SJSA1 (cell line): Measurements from ENCODE around the gene MTCL1. TPM values are rescaled to one million over a fixed set of nuclear protein-coding genes. Genes with fewer than 3 reads are reported as not detected.

Experiments
- DNase-seq, 2 experiments: peaks; one replicate each; pipeline ENCODE4 v3.0.0-alpha.2; 2015 to 2020; ENCODE audit warnings: low spot score in 2 of 2, low read depth in 1 of 2
- H3K27ac ChIP-seq: fragments of 250-450 bp; sonication (Bioruptor Pico); 2 replicates; pipeline ENCODE4 v1.5.1; 2020; ENCODE audit warnings: mild to moderate bottlenecking, moderate library complexity
- H3K27me3 ChIP-seq: fragments of 250-450 bp; sonication (Bioruptor Pico); replicated peaks from 2 replicates; pipeline ENCODE4 v1.5.1; 2020; ENCODE audit warnings: mild to moderate bottlenecking, moderate library complexity
- H3K36me3 ChIP-seq: fragments of 250-450 bp; sonication (Bioruptor Pico); 2 replicates; pipeline ENCODE4 v1.5.1; 2020; ENCODE audit warnings: mild to moderate bottlenecking
- H3K4me1 ChIP-seq: fragments of 250-450 bp; sonication (Bioruptor Pico); replicated peaks from 2 replicates; pipeline ENCODE4 v1.6.1; 2021; ENCODE audit warnings: mild to moderate bottlenecking
- H3K4me3 ChIP-seq: fragments of 250-450 bp; sonication (Bioruptor Pico); 2 replicates; pipeline ENCODE4 v1.5.1; 2020; ENCODE audit warnings: mild to moderate bottlenecking
- H3K9me3 ChIP-seq: fragments of 250-450 bp; sonication (Bioruptor Pico); replicated peaks from 2 replicates; pipeline ENCODE4 v1.5.1; 2020; ENCODE audit warnings: mild to moderate bottlenecking
- total RNA-seq: library from RNA; depleted of rRNA; stranded (reverse); fragments of >200 nt; shearing (Covaris generic); gene quantifications from 2 replicates; pipeline ENCODE4 v1.2.3, GENCODE V29; 2014

Gene MTCL1
- total RNA-seq, 1 experiment from 2014 or later: 47.7 TPM

DNA sequence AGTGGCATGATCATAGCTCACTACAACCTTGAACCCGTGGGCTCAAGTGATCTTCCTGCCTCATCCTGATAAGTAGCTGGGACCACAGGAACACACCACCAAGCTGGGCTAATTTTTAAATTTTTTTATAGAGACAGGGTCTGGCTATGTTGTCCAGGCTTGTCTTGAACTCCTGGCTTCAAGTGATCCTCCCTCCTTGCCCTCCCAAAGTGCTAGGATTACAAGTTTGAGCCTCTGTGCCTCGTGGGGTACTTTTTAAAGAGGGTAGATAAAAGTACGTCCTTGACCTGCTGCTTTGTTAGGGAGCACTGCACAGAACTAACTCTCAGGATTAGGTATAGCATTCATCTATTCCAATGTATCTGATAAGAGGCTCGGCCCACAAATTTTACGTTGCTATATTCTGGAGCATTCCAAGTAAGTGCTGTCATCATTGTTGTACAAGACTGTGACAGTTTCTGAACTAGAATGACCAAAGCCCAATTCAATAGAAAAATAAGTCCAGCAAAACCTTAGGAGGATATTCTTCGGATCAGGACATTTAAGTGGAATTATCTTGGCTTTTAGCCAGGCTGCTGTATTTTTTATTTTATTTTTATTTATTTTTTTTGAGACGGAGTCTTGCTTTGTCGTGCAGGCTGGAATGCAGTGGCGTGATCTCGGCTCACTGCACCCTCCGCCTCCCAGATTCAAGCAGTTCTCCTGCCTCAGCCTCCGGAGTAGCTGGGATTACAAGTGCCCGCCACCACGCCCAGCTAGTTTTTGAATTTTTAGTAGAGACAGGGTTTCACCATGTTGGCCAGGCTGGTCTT is 4.1 kb downstream of the MTCL1 start:
- Histone ChIP-seq H3K27ac (peak overlapping the region; percentile 12; the same call in 1 of the 2 replicates), H3K9me3 (0 out of 2 replicates have a peak, but pooled peaks cover 2% of the 10 kb centered on the region), H3K4me1 (peaks cover 39% of the 10 kb centered on the region), H3K36me3 (peaks cover 51% of the 10 kb centered on the region), H3K27me3 (no peaks in the 10 kb centered on the region), H3K4me3 (no peak overlapping the region)
- peak in 1 of 2 experiments; percentile 16 for DNase-seq

DNA sequence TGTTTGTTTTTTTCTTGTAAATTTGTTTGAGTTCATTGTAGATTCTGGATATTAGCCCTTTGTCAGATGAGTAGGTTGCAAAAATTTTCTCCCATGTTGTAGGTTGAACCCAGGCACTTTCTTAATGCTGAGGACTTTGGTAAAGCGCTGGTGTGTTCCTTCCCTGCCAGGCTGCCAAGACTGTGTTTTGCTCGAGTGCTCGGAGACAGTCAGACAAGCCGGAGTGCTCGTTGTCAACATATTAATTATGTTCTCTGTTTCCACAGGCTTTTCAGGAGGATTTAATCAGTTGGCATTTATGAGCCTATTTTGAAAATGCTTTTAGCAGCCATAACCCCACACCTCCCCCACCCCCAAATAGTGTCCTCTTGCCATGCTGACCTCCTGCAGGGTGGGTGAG is 6.4 kb downstream of the MTCL1 start:
- H3K27ac ChIP-seq: no peak overlapping the region
- DNase-seq: peak in 1 of 2 experiments; percentile 11
- H3K4me3 ChIP-seq: no peak overlapping the region
- H3K27me3 ChIP-seq: no peaks in the 10 kb centered on the region
- H3K36me3 ChIP-seq: peaks cover 55% of the 10 kb centered on the region
- peaks cover 29% of the 10 kb centered on the region for H3K4me1 ChIP-seq
- 0 out of 2 replicates have a peak, but pooled peaks cover 2% of the 10 kb centered on the region for H3K9me3 ChIP-seq

DNA sequence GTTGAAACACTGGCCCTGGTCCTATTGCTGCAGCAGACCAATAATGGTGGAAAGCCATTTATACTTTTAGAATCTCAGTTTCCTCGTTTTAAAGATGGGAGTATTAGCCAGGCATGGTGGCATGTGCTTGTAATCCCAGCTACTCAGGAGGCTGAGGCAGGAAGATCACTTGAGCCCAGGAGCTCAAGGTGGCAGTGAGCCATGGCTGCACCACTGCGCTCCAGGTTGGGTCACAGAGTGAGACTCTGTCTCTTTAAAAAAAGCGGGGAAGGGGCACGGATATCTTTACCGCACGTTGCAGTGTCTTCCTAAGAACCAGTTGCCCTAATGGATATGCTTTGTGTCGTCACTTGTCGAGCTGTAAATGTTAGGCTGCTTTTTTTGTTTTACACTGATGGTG is 8.3 kb downstream of the MTCL1 start:
- no peak for DNase-seq

DNA sequence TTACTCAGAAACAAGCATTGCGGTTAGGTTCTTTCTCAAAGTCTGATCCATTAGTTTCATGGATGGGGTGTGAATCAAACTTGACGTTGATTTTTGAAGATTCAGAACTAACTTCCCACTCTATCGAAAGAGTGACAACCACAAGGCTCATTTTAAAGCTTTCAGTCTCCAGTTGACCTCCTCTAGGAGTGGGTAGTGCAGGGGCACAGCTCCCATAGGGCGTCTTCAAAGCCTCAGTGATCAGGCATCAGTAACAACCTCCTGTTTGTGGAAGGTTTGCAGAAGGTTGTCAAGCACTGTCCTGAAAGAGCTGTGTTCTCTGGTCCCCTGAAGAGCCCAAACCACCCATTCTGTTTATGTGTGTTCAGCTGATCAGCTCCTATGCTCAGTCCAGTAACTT is 10.2 kb downstream of the MTCL1 start:
- H3K4me3 ChIP-seq: no peak overlapping the region
- DNase-seq: peak in 1 of 2 experiments; percentile 1
- no peak overlapping the region for H3K27ac ChIP-seq
- peaks cover 47% of the 10 kb centered on the region for H3K36me3 ChIP-seq
- H3K9me3 ChIP-seq: no peaks in the 10 kb centered on the region
- H3K4me1 ChIP-seq: no peaks in the 10 kb centered on the region
- no peaks in the 10 kb centered on the region for H3K27me3 ChIP-seq

More for the DNA sequence above, 8.3 kb downstream of the MTCL1 start:
- Histone ChIP-seq H3K9me3 (no peaks in the 10 kb centered on the region), H3K4me1 (peaks cover 9% of the 10 kb centered on the region), H3K27me3 (no peaks in the 10 kb centered on the region), H3K36me3 (peaks cover 44% of the 10 kb centered on the region), H3K4me3 (no peak overlapping the region), H3K27ac (no peak overlapping the region)

DNA sequence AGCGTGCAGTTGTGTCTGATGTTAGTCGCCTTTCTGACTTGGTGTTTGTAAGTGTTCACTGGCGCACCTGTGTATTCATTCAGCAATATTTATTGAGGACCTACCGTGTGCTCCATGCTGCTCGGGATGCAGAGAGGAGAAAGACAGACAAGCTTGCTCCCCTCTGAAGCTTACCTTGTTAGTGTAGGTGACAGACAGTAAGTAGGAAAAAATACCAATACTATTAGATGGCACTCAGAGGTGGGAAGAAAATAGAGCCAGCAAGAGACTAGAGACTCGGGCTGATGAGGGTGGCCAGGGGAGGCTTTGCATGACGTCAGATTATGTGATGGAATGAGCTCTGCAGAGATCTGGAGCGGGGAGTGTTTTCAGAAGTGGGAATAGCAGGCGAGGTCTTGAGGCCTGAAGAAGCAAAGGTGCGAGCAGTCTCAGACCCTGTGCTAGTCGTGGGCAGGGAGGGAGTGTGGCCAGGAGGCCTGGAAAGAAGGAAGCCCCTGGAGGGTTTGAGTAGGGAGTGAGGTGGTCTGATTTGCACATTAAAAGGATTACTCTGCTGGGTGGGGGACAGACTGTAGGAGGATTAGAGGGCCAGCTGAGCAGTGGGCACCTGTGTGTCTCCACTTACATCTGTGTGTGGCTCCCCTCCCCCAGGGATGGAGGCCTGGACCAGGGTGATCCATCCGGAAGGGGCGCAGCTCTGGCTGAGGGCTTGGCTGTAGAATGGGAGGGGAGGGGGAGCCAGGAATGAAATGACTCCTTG is 11.8 kb downstream of the MTCL1 start:
- peaks cover 60% of the 10 kb centered on the region for H3K36me3 ChIP-seq
- DNase-seq: peak in 1 of 2 experiments; percentile 32

DNA sequence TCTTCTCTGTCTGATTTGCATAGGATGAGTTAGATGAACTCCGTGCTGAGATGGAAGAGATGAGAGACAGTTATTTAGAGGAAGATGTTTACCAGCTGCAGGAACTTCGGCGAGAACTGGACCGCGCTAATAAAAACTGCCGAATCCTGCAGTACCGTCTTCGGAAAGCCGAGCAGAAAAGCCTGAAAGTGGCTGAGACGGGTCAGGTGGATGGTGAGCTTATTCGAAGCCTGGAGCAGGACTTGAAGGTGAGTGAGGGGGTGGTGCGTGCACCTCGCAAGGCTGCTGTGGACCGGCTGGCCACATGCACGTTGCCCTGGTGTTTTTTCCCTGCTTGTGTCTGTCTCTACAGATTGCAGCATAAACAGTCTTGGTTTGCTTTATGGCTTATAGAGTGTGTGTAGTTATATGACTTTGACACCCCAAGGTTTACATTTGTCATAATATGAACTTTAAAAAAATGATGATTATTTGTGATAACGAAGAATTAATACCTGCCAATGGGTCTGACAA is 13.1 kb downstream of the MTCL1 start:
- Histone ChIP-seq H3K27ac (no peak overlapping the region), H3K27me3 (no peaks in the 10 kb centered on the region), H3K36me3 (peaks cover 70% of the 10 kb centered on the region), H3K9me3 (no peaks in the 10 kb centered on the region), H3K4me3 (no peak overlapping the region), H3K4me1 (peaks cover 10% of the 10 kb centered on the region)
- DNase-seq: no peak

More for the DNA sequence above, 11.8 kb downstream of the MTCL1 start:
- no peaks in the 10 kb centered on the region for H3K27me3 ChIP-seq
- H3K4me3 ChIP-seq: no peak overlapping the region
- no peak overlapping the region for H3K27ac ChIP-seq
- no peaks in the 10 kb centered on the region for H3K9me3 ChIP-seq
- peaks cover 10% of the 10 kb centered on the region for H3K4me1 ChIP-seq

DNA sequence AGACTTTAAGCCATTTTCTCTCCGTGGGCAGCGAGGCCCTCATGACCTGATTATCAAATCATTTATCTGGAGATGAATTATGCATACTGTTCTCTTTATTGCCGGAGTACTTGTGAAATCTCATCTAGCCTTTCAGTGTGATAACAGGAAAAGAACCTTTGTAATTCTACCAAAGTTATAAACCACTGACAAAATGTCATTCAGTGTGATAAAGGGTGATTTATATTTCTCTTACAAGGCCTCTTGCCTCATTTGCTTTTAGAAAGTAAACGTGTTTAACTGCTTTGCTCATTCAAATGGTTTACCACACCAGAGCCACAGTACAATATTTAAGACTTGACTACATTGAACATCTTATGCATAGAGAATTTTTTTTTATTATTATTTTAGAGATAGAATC is 13.8 kb downstream of the MTCL1 start:
- no peak overlapping the region for H3K4me3 ChIP-seq
- no peak overlapping the region for H3K27ac ChIP-seq
- H3K4me1 ChIP-seq: peaks cover 10% of the 10 kb centered on the region
- no peaks in the 10 kb centered on the region for H3K27me3 ChIP-seq
- peaks cover 72% of the 10 kb centered on the region for H3K36me3 ChIP-seq
- H3K9me3 ChIP-seq: no peaks in the 10 kb centered on the region
- DNase-seq: no peak

DNA sequence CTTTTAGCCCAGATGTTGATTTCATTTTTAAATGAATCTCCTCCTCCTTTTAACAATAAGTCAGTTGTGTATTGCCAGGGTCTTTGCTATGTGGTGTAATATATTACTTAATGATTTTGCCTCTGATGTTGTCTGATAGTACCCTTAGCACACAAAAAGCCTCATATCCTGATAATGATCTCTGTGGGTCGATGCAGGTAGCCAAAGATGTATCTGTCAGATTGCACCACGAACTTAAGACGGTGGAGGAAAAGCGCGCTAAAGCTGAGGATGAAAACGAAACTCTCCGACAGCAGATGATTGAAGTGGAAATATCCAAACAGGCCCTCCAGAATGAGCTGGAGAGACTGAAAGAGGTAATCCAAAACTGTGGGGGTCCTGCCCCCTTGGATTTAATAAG is 14.8 kb downstream of the MTCL1 start:
- H3K4me3 ChIP-seq: no peak overlapping the region
- no peaks in the 10 kb centered on the region for H3K9me3 ChIP-seq
- no peaks in the 10 kb centered on the region for H3K27me3 ChIP-seq
- peaks cover 10% of the 10 kb centered on the region for H3K4me1 ChIP-seq
- peaks cover 76% of the 10 kb centered on the region for H3K36me3 ChIP-seq
- no peak for DNase-seq
- H3K27ac ChIP-seq: no peak overlapping the region

DNA sequence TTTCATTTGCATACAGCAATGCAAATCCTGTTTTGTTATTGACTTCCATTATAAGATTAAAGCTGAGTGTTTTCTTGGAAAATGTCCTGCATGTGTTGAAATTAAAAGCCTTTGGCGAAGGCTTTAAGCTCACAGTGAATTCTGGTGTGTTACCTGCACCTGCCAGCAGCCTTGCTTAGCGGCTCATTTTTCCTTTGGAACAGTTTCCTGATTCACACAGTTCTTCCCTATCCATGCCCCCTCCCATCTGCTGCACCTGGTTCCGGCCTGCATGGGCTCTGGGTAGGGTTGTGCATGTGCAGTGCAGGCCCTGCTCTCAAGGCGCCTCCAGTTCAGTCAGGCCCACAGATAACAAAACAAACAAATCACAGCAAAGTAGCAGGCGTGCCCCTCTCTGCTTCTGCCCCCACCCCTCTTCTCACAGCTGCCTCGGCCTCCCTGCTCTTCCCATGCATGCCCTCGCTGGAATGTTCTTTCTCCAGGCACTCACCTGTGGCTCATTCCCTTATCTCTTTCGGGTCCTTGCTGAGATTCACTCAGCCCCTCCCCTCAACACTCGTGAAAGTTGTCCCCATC is 15.8 kb downstream of the MTCL1 start:
- H3K9me3 ChIP-seq: no peaks in the 10 kb centered on the region
- H3K27me3 ChIP-seq: no peaks in the 10 kb centered on the region
- no peak overlapping the region for H3K4me3 ChIP-seq
- H3K36me3 ChIP-seq: peaks cover 70% of the 10 kb centered on the region
- DNase-seq: no peak
- no peak overlapping the region for H3K27ac ChIP-seq
- peaks cover 10% of the 10 kb centered on the region for H3K4me1 ChIP-seq

DNA sequence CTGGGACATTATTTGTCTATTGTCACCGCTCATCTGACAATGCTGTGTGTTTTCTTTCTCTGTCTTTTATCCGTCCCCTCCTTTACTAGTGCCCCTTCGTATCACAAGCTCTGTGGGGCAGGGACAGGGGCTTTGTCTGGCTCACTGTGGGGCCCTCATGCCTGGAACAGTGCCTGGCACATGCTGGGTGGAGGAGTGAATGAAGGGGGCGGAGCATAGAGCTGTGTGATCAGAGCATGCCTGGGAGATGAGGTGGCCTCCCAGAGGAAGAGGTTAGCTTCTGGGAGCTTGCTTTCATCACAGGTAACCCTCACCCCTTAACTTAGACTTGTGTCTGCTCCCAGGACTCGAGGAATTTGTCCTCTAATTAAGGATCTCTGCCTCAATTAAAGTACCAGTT is 16.4 kb downstream of the MTCL1 start:
- H3K36me3 ChIP-seq: peaks cover 68% of the 10 kb centered on the region
- H3K4me3 ChIP-seq: no peak overlapping the region
- DNase-seq: peak in 1 of 2 experiments; percentile 56
- H3K27me3 ChIP-seq: no peaks in the 10 kb centered on the region
- no peaks in the 10 kb centered on the region for H3K9me3 ChIP-seq
- H3K27ac ChIP-seq: 0 out of 2 replicates have a peak overlapping the region, but pooled peaks have one; percentile 8
- H3K4me1 ChIP-seq: peaks cover 10% of the 10 kb centered on the region

DNA sequence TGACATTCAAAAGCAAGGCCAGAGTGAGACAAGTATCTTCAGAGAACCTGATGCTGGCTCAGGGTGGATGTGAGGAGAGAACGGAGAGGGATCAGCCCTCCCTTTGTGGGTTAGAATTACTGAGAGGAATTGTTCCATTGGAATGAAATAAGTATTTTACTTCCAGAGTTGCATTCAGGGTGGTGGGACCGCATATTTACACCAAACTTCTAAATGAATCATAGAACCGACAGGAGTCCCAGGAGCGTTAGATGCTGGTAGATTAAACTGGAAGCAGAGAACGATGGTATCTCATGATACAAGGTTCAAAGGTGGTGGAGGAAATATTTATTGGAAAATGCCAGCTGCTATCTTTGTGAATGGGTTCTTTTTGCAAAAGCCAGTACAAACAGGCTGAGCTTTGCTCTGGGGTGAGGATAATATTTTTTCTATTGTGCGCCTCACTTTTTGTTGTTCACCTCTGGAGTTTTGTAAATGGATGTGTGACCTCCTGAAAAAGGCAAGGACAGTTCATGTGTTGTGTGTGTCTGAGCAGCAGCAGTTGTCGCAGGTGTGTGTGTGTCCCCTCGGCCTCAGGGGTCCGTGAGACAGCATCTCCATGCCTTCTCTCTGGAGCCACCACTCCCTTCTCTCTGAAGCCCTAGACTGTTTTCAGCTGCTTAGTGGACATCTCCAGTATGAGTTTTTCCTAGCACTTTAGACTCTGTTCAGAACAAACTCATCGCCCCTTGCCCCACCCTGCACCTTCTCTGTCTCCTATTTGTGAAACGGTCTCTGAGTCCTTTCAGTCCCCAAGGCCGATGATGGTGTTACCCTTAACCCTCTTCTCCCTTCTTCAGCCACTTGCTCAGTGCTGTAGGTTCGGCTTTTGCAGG is 17.8 kb downstream of the MTCL1 start:
- DNase-seq: no peak
- Histone ChIP-seq H3K9me3 (no peaks in the 10 kb centered on the region), H3K36me3 (peaks cover 68% of the 10 kb centered on the region), H3K4me3 (no peak overlapping the region), H3K27ac (no peak overlapping the region), H3K27me3 (no peaks in the 10 kb centered on the region), H3K4me1 (peaks cover 16% of the 10 kb centered on the region)

DNA sequence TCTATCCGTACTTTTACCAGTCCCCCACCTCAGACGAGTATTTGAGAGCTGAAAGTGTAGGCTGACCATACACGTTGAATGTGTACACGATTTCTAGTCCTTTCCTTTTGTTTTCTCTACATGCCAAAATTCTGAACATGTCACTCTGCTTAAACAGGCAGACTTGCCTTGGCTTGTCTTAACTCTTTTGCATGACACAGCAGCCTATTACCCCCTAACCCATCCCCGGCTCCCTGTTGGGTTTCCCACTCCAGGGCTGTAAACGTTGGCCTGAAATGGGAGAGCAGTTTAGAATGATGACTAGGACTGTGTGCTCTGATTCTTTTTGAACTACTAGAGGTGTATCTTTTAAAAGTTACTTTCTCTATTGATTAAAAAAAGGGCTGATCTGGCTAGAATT is 19.1 kb downstream of the MTCL1 start:
- H3K36me3 ChIP-seq: peaks cover 60% of the 10 kb centered on the region

DNA sequence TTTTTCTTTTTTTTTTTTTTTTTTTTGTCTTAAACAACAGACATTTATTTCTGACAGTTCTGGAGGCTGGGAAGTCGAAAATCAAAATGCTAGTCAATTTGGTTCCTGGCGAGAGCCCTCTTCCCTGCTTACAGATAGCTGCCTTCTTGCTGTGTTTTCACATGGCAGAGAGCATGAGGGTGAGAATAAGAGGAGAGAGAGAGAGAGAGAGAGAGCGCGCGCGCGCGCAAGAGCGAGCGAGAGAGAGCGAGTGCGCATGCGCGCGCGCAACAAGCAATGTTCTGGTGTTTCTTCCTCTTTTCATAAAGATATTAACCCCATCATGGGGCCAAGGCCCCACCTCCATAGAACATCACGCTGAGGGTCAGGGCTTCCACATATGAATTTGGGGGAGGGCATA is 20.9 kb downstream of the MTCL1 start:
- Histone ChIP-seq H3K27me3 (no peaks in the 10 kb centered on the region), H3K4me3 (no peak overlapping the region), H3K36me3 (peaks cover 47% of the 10 kb centered on the region), H3K9me3 (no peaks in the 10 kb centered on the region), H3K4me1 (peaks cover 31% of the 10 kb centered on the region), H3K27ac (no peak overlapping the region)
- DNase-seq: no peak

More for the DNA sequence above, 19.1 kb downstream of the MTCL1 start:
- Histone ChIP-seq H3K27me3 (no peaks in the 10 kb centered on the region), H3K9me3 (no peaks in the 10 kb centered on the region), H3K4me1 (peaks cover 18% of the 10 kb centered on the region), H3K4me3 (no peak overlapping the region), H3K27ac (no peak overlapping the region)
- DNase-seq: no peak
